Activated naive CD8-positive, alpha-beta T cell treated with anti-CD3 and anti-CD28 coated beads for 36 hours (primary cell): ENCODE results near the gene NPAS3. TPM values are rescaled to one million over a fixed set of nuclear protein-coding genes. Genes with fewer than 3 reads are reported as not detected.

Experiments used
- DNase-seq: peaks from one replicate; pipeline ENCODE4 v3.0.0; 2021
- H3K27ac Mint-ChIP-seq: one replicate; pipeline ENCODE4 v1.8.0; 2022; ENCODE audit warnings: mild to moderate bottlenecking, moderate library complexity, mixed read lengths
- H3K27me3 Mint-ChIP-seq: one replicate; pipeline ENCODE4 v1.8.0; 2022; ENCODE audit warnings: mild to moderate bottlenecking, mixed read lengths
- H3K36me3 Mint-ChIP-seq: one replicate; pipeline ENCODE4 v1.8.0; 2021; ENCODE audit warnings: mild to moderate bottlenecking, mixed read lengths
- H3K4me1 Mint-ChIP-seq: one replicate; pipeline ENCODE4 v1.8.0; 2021; ENCODE audit warnings: mixed read lengths
- H3K4me3 Mint-ChIP-seq: one replicate; pipeline ENCODE4 v1.8.0; 2022; ENCODE audit warnings: mild to moderate bottlenecking, moderate library complexity, mixed read lengths
- H3K9me3 Mint-ChIP-seq: one replicate; pipeline ENCODE4 v1.8.0; 2022; ENCODE audit warnings: mixed read lengths
- total RNA-seq, 2 experiments: library from RNA; stranded (reverse); gene quantifications; one replicate each; pipeline ENCODE4 v1.2.3, GENCODE V29; 2021

NPAS3 gene
- total RNA-seq, 2 experiments from 2014 or later: not detected

DNA sequence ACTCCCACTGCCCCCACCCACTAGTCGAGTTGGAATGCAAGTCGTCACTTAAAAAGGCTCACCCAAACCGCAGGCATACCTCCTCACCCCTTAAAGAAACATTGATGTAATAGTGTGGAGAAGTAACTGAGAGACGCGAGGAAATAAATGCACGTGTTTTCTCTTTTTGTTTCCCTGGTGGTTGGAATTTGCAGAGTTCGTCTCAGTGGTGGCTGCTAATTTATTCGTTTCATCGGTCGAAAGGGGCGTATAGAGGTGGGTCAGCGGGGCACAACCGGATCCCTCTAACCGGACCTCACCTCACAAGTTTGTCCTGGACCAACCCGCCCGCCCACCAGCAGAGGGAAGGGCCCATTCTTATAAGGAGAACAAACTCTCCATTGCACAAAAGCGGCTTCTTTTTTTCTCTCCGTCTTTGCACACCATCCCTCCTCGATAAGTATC lies 5.0 kb upstream of the NPAS3 start:
- Mint-ChIP-seq H3K36me3 (no peaks in the 10 kb centered on the region), H3K27me3 (peaks cover 73% of the 10 kb centered on the region), H3K4me1 (peaks cover 7% of the 10 kb centered on the region), H3K27ac (no peak overlapping the region), H3K4me3 (peak overlapping the region; percentile 34), H3K9me3 (no peaks in the 10 kb centered on the region)
- peak; percentile 0 for DNase-seq

- H3K27me3 Mint-ChIP-seq: peaks cover 69% of the 10 kb centered on the region
- H3K36me3 Mint-ChIP-seq: no peaks in the 10 kb centered on the region
- H3K27ac Mint-ChIP-seq: no peak overlapping the region
- H3K4me1 Mint-ChIP-seq: peaks cover 7% of the 10 kb centered on the region
- no peaks in the 10 kb centered on the region for H3K9me3 Mint-ChIP-seq
- H3K4me3 Mint-ChIP-seq: peak overlapping the region; percentile 10
- DNase-seq: peak; percentile 3
Observed at GRCh38 chr14:32934073-32934880, 4.4 kb upstream of the NPAS3 start.

DNA sequence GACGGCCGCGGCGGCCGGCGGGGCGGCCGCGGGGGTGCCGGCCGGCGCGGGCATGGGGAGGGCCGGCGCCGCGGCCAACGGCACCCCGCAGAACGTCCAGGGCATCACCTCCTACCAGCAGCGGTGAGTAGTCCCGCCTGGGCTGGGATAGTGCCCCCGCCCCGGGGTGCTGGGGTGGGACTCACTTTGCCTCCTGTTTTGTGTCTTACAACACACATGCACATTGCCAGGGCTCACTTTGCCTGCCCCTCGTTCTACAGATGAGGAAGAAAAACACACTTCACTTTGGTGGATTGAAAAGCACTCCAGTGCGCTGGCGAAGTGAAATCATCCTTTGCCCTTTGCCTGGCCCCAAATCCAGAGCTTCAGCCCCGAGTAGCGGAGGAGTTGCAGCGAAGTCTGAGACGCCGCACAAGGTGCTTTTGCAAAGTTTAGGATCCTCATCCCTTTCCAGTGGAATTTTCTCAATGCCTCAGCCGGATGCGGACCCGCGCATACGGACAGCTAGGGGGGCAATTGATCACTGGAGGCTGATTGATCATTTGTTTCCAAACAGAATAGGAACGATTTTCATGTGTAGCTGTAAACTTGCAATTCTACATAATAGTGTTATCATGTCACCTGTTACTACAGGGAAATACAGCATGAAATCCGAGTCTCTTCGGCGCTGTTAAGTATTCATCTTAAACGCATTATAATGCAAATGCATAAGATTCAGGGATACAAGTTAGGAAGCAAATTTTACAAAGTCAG lies 3.6 kb upstream of the NPAS3 start:
- Mint-ChIP-seq H3K36me3 (no peaks in the 10 kb centered on the region), H3K27ac (no peak overlapping the region), H3K27me3 (peaks cover 77% of the 10 kb centered on the region), H3K4me3 (no peak overlapping the region), H3K9me3 (no peaks in the 10 kb centered on the region), H3K4me1 (peaks cover 10% of the 10 kb centered on the region)
- DNase-seq: no peak

DNA sequence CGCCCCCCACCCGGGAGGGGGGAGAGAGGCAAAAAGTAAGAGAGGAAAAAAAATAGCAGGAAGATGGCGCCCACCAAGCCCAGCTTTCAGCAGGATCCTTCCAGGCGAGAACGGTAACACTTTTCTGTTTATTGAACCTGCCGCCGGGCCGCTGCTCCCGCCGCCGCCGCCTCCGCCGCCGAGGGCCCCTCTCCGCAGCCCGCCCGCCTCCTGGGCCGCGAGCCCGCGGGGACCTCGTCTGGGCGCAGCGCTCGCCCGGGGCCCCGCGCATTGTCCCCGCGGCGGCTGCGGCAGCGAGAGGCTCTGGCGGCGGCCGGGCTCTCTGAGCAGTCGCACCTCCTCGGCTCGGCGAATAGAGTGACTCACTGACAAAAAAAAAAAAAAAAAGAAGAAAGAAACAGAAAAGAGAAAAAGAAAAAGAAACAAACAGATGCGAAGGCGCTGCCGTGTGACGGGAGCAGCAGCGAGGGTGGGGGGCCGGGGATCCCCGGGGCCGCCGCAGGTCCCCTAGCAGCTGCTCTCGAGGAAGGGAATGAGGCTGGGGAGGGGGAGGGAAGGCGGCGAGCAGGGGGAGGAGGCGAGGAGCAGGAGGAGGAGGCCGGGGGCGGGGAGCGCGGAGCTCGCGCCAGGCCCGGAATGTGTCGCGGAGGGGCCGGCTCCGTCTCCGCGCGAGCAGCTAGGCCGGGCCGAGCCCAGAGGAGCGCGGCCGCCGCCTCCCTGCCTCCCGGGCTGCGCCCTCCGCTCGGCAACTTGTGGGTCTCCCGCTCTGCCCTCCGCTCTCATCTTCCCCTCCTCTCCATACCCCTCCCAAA lies 781 bp downstream of the NPAS3 start:
- DNase-seq: peak; percentile 50
- Mint-ChIP-seq H3K4me1 (peaks cover 5% of the 10 kb centered on the region), H3K27ac (no peak overlapping the region), H3K27me3 (peaks cover 74% of the 10 kb centered on the region), H3K4me3 (peak overlapping the region; percentile 73), H3K36me3 (no peaks in the 10 kb centered on the region), H3K9me3 (no peaks in the 10 kb centered on the region)

DNA sequence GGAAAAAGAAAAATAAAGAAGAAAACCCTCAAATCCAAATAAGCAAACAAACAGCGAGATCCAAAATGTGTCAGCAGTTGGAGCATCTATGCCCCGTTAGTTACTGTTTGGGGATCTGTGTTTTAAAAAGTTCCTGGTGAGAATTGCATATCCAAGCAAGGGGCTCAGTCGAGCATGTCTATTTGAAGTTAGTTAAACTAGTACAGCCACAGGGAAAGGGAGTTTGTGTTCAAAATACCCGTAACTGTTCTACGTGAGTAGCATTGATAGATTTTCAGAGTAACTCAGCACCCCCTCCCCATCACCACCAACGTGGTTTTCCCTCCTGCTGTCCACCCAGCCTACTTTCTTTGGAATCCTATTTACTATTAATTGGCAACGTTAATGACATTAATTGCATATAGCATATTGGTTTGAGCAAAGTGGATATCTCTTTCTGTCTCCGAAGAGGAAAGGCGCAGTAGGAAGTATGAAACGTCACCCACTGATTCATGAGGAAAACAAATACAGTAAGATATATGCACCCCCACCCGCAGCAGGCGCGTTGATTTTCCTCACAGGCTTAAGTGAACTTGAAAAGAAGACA lies 1.5 kb downstream of the NPAS3 start:
- Mint-ChIP-seq H3K4me3 (peak overlapping the region; percentile 73), H3K4me1 (peaks cover 5% of the 10 kb centered on the region), H3K27me3 (peaks cover 76% of the 10 kb centered on the region), H3K27ac (no peak overlapping the region), H3K9me3 (no peaks in the 10 kb centered on the region), H3K36me3 (no peaks in the 10 kb centered on the region)
- DNase-seq: no peak

GRCh38 chr14:32940711-32941667 lies 2.3 kb downstream of the NPAS3 start:
- H3K27me3 Mint-ChIP-seq: peaks cover 67% of the 10 kb centered on the region
- H3K36me3 Mint-ChIP-seq: no peaks in the 10 kb centered on the region
- H3K27ac Mint-ChIP-seq: no peak overlapping the region
- no peaks in the 10 kb centered on the region for H3K9me3 Mint-ChIP-seq
- DNase-seq: no peak
- peaks cover 5% of the 10 kb centered on the region for H3K4me1 Mint-ChIP-seq
- H3K4me3 Mint-ChIP-seq: no peak overlapping the region

GRCh38 chr14:32941668-32942065 lies 3.0 kb downstream of the NPAS3 start:
- no peak overlapping the region for H3K4me3 Mint-ChIP-seq
- no peaks in the 10 kb centered on the region for H3K9me3 Mint-ChIP-seq
- H3K36me3 Mint-ChIP-seq: no peaks in the 10 kb centered on the region
- H3K27ac Mint-ChIP-seq: no peak overlapping the region
- DNase-seq: no peak
- peaks cover 60% of the 10 kb centered on the region for H3K27me3 Mint-ChIP-seq
- peaks cover 5% of the 10 kb centered on the region for H3K4me1 Mint-ChIP-seq

DNA sequence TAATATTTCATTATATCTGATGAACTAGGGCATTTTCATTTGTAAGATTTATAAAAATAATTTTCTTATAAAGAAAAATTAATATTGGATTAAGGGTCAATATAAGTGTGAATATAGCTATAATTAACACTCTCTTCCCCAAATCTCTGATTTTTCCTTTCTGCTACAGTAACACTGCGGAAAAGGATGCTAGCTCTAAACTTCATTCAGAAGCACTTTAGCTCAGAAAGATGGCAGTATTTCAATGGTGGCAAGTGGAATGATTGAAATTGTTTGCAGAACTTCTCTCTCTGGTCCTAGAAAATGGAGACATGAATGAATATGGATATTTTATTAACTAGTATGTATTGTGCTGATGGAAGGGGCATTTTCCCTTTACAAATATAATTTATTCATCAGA lies 8.4 kb downstream of the NPAS3 start:
- no peak overlapping the region for H3K4me3 Mint-ChIP-seq
- H3K36me3 Mint-ChIP-seq: no peaks in the 10 kb centered on the region
- H3K27me3 Mint-ChIP-seq: peaks cover 27% of the 10 kb centered on the region
- H3K4me1 Mint-ChIP-seq: no peaks in the 10 kb centered on the region
- DNase-seq: no peak
- H3K9me3 Mint-ChIP-seq: no peaks in the 10 kb centered on the region
- no peak overlapping the region for H3K27ac Mint-ChIP-seq

- Mint-ChIP-seq H3K27me3 (peaks cover 21% of the 10 kb centered on the region), H3K27ac (no peak overlapping the region), H3K36me3 (no peaks in the 10 kb centered on the region), H3K4me3 (no peak overlapping the region), H3K9me3 (no peaks in the 10 kb centered on the region), H3K4me1 (no peaks in the 10 kb centered on the region)
- DNase-seq: no peak
Observed at GRCh38 chr14:32947792-32948191, 9.1 kb downstream of the NPAS3 start.

- H3K4me3 Mint-ChIP-seq: no peak overlapping the region
- H3K4me1 Mint-ChIP-seq: no peaks in the 10 kb centered on the region
- H3K36me3 Mint-ChIP-seq: no peaks in the 10 kb centered on the region
- H3K27me3 Mint-ChIP-seq: peaks cover 7% of the 10 kb centered on the region
- H3K9me3 Mint-ChIP-seq: peaks cover 1% of the 10 kb centered on the region
- no peak for DNase-seq
- no peak overlapping the region for H3K27ac Mint-ChIP-seq
Observed at GRCh38 chr14:32950584-32950983, 11.9 kb downstream of the NPAS3 start.

DNA sequence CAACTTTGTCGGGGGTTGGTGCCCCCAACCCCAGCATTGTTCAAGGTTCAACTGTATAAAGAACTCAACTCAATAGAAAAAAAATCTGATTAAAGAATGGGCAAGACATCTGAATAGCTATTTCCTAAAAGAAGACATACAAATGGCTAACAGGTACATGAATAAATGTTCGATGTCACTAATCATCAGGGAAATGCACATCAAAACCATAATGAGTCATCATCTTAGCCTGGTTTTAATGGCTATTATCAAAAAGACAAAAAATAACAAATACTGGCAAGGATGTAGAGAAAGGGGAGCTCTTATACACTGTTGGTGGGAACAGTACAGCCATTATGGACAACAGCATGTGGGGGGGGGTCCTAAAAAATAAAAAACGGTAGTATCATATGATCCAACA lies 28.7 kb downstream of the NPAS3 start:
- Mint-ChIP-seq H3K4me3 (no peak overlapping the region), H3K4me1 (no peaks in the 10 kb centered on the region), H3K36me3 (no peaks in the 10 kb centered on the region), H3K27me3 (peaks cover 3% of the 10 kb centered on the region), H3K9me3 (no peaks in the 10 kb centered on the region), H3K27ac (no peak overlapping the region)
- DNase-seq: no peak

DNA sequence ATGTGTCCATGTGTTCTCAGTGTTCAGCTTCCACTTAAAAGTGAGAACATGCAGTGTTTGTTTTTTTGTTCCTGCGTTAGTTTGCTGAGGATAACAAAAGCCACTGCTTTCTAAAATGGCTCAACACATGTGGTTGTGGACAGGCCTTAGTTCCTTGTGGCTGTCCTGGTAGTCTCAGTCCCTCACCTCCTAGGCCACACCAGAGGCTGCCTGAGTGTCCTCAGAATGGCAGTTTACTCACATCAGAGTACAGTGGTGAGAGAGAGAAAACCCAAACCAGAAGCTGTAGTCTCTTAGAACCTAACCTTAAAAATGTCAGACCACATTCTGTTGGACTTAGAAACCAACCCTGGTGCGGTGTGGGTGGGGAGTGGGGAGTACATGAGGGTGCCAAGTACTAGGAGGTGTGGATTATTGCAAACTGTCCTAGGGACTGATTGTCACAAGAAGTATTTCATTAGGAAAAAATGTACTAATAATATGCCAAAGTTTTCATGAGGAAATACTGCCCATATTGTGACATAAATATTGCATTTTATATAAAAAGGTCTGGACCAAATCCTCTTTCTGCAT lies 30.4 kb downstream of the NPAS3 start:
- no peaks in the 10 kb centered on the region for H3K4me1 Mint-ChIP-seq
- no peak overlapping the region for H3K4me3 Mint-ChIP-seq
- no peak overlapping the region for H3K27ac Mint-ChIP-seq
- no peak for DNase-seq
- no peaks in the 10 kb centered on the region for H3K36me3 Mint-ChIP-seq
- peaks cover 3% of the 10 kb centered on the region for H3K27me3 Mint-ChIP-seq
- H3K9me3 Mint-ChIP-seq: no peaks in the 10 kb centered on the region

GRCh38 chr14:32977913-32978312 lies 39.2 kb downstream of the NPAS3 start:
- no peak overlapping the region for H3K27ac Mint-ChIP-seq
- no peaks in the 10 kb centered on the region for H3K36me3 Mint-ChIP-seq
- no peaks in the 10 kb centered on the region for H3K27me3 Mint-ChIP-seq
- no peak overlapping the region for H3K4me3 Mint-ChIP-seq
- no peaks in the 10 kb centered on the region for H3K9me3 Mint-ChIP-seq
- no peak for DNase-seq
- H3K4me1 Mint-ChIP-seq: no peaks in the 10 kb centered on the region
